ENCODE results near the gene NR1H4.
"Not testable (repeated sequence)": the region's sequence is repeated elsewhere in the genome, so short reads cannot be mapped to it uniquely, and the experiment has no call there.

GRCh38 chr12:100430251-100430650, 43.4 kb upstream of the NR1H4 start:
- not testable (repeated sequence) for TF ChIP-seq CTCF (IDR thresholded peaks at IDR 0.05; ENCODE audit: insufficient read depth, low read depth, low read length); EZH2 (IDR thresholded peaks at IDR 0.05; ENCODE audit: insufficient read depth, low read length)

All from astrocyte (in vitro differentiated cells and primary cell).